ENCODE results near the gene WWOX.

GRCh38 chr16:79045191-79045590, 945.7 kb downstream of the WWOX start:
- TF ChIP-seq, protein P1, sequence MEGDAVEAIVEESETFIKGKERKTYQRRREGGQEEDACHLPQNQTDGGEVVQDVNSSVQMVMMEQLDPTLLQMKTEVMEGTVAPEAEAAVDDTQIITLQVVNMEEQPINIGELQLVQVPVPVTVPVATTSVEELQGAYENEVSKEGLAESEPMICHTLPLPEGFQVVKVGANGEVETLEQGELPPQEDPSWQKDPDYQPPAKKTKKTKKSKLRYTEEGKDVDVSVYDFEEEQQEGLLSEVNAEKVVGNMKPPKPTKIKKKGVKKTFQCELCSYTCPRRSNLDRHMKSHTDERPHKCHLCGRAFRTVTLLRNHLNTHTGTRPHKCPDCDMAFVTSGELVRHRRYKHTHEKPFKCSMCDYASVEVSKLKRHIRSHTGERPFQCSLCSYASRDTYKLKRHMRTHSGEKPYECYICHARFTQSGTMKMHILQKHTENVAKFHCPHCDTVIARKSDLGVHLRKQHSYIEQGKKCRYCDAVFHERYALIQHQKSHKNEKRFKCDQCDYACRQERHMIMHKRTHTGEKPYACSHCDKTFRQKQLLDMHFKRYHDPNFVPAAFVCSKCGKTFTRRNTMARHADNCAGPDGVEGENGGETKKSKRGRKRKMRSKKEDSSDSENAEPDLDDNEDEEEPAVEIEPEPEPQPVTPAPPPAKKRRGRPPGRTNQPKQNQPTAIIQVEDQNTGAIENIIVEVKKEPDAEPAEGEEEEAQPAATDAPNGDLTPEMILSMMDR (IDR thresholded peaks at IDR 0.05) = no peak
- TF ChIP-seq EP300 (IDR thresholded peaks at IDR 0.05) (no peak), POLR2A (IDR thresholded peaks at IDR 0.05) (no peak), POLR2AphosphoS5 (IDR thresholded peaks at IDR 0.05) (no peak)

Measured in gastroesophageal sphincter (tissue), 3 donors.